Esophagus muscularis mucosa (tissue), 3 donors: Measurements from ENCODE around the gene VCY1B.
"Not testable (repeated sequence)": the region's sequence is repeated elsewhere in the genome, so short reads cannot be mapped to it uniquely, and the experiment has no call there.

Experiments used
- POLR2A ChIP-seq: fragments of 450-650 bp; IDR thresholded peaks from one replicate; pipeline ENCODE4 v1.6.1; 2017; ENCODE audit warnings: antibody characterized with exemption, moderate library complexity, mild to moderate bottlenecking, low read depth
- POLR2AphosphoS5 ChIP-seq, 2 donors: sonication (generic); formaldehyde crosslinking; IDR thresholded peaks; one replicate each; pipeline ENCODE4 v1.6.1; 2017; ENCODE audit warnings: antibody characterized with exemption in 2 of 2
- TF ChIP-seq, protein P1 (sequence below), 3 experiments: fragments of 200-600 bp in 2 of 3; fragments of 450-650 bp in 1 of 3; sonication (generic) in 2 of 3; IDR thresholded peaks; one replicate each; pipeline ENCODE4 v1.5.1; 2017 to 2019; ENCODE audit warnings: antibody characterized with exemption in 3 of 3, mild to moderate bottlenecking in 2 of 3, moderate library complexity in 1 of 3

DNA sequence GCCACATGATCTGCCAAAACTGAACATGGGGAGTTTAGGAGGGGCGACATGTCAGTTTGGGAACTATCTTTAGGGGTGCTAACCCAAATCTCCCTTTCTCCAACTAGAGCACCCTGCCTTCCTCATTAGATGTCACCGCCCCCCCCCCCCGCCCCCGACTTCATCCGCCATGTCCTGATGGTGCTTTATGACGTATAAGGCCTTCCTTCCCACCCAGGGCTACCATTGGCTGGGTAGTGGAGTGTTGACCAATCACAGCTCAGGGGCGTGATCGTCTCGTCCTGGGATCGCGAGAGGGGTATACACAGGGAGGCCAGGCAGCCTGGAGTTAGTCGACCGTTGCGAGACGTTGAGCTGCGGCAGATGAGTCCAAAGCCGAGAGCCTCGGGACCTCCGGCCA, at the start of gene VCY1B:
- TF ChIP-seq, protein P1, sequence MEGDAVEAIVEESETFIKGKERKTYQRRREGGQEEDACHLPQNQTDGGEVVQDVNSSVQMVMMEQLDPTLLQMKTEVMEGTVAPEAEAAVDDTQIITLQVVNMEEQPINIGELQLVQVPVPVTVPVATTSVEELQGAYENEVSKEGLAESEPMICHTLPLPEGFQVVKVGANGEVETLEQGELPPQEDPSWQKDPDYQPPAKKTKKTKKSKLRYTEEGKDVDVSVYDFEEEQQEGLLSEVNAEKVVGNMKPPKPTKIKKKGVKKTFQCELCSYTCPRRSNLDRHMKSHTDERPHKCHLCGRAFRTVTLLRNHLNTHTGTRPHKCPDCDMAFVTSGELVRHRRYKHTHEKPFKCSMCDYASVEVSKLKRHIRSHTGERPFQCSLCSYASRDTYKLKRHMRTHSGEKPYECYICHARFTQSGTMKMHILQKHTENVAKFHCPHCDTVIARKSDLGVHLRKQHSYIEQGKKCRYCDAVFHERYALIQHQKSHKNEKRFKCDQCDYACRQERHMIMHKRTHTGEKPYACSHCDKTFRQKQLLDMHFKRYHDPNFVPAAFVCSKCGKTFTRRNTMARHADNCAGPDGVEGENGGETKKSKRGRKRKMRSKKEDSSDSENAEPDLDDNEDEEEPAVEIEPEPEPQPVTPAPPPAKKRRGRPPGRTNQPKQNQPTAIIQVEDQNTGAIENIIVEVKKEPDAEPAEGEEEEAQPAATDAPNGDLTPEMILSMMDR (IDR thresholded peaks at IDR 0.05): not testable (repeated sequence)
- not testable (repeated sequence) for TF ChIP-seq POLR2A; POLR2AphosphoS5 (IDR thresholded peaks at IDR 0.05)
